Adipocyte (in vitro differentiated cells): ENCODE results near the gene ACR.

Experiments
- DNase-seq: peaks from one replicate; pipeline ENCODE4 v3.0.0-alpha.2; 2015; ENCODE audit warnings: low read depth
- H3K27me3 ChIP-seq: replicated peaks from 2 replicates; pipeline ENCODE4 v1.7.0; 2013; ENCODE audit warnings: mild to moderate bottlenecking, low read length, moderate library complexity; ENCODE audit not compliant: control insufficient read depth, insufficient read depth
- H3K36me3 ChIP-seq: 2 replicates; pipeline ENCODE4 v1.7.0; 2013; ENCODE audit warnings: low read length, mild to moderate bottlenecking, moderate library complexity; ENCODE audit not compliant: control insufficient read depth, insufficient read depth, severe bottlenecking
- H3K4me1 ChIP-seq: 2 replicates; pipeline ENCODE4 v1.7.0; 2013; ENCODE audit warnings: mild to moderate bottlenecking, low read length, moderate library complexity; ENCODE audit not compliant: control insufficient read depth, insufficient read depth
- H3K4me3 ChIP-seq: 2 replicates; pipeline ENCODE4 v1.7.0; 2013; ENCODE audit warnings: mild to moderate bottlenecking, low read length, moderate library complexity
- H3K9ac ChIP-seq: 2 replicates; pipeline ENCODE4 v1.7.0; 2013; ENCODE audit warnings: mild to moderate bottlenecking, low read length, moderate library complexity
- H3K9me3 ChIP-seq: 2 replicates; pipeline ENCODE4 v1.7.0; 2013; ENCODE audit warnings: mild to moderate bottlenecking, low read length, moderate library complexity; ENCODE audit not compliant: control insufficient read depth

Gene ACR

DNA sequence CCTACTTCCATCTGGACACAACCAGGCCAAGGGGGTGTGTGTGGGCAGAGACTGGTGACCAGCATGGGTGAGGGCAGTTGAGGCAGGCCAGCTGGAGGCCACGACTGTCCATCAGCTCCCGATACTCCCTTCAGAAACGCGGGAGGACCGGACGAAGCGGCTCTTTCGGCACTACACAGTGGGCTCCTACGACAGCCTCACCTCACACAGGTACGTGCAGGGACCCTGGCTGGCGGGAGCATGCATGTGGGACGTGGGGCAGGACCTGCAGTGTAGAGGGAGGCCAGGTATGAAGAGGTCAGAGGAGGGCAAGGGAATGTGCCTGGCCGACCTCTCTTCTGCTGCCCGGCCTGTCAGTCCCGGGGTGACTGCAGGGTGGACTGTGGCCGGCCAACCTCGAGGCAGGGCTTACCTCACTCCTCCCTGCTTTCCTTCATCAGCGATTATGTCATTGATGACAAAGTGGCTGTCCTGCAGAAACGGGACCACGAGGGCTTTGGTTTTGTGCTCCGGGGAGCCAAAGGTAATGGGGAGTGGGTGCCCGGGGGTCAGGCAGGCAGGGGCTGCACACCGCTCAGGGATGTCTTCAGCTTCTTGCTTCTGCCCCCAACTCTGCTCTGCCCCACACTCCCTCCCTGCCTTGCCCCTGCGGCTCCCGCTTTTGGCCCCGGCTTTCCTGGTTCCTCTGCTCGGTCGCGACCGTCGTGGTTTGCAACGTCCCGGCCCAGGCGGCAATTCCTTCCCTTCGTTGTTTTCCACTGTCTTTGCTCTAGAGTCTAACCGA is 34.1 kb upstream of the ACR start:
- Histone ChIP-seq H3K9ac (no peak overlapping the region), H3K36me3 (no peaks in the 10 kb centered on the region), H3K27me3 (no peaks in the 10 kb centered on the region), H3K4me1 (peaks cover 6% of the 10 kb centered on the region), H3K9me3 (no peaks in the 10 kb centered on the region), H3K4me3 (no peak overlapping the region)
- no peak for DNase-seq

- Histone ChIP-seq H3K27me3 (no peaks in the 10 kb centered on the region), H3K9me3 (no peaks in the 10 kb centered on the region), H3K36me3 (no peaks in the 10 kb centered on the region), H3K9ac (no peak overlapping the region), H3K4me1 (peaks cover 4% of the 10 kb centered on the region), H3K4me3 (no peak overlapping the region)
- DNase-seq, result no peak
Measured at GRCh38 chr22:50704510-50705218, 33.3 kb upstream of the ACR start.

DNA sequence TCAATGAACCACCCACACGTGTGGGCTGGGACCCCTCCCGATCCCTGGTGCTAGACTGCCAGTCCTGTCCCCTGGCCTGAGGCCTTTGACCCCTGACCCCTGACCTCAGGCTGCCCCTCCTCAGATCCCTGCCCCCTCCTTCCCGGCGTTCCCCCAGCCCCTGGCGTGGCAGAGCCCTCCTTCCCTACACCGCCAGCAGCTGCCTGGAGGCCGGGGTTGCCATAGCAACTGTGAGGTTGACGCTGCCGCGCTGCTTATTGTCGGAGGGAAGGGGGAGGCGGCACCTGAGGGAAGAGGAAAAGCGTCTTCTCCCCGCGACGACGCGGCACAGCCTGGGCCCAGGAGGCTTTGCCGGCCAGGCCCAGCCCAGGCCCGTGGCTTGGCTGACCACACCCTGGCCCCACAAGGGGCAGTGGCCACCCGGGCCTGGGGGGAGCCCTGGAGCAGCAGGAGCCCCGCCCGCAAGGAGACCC is 32.7 kb upstream of the ACR start:
- Histone ChIP-seq H3K9me3 (no peaks in the 10 kb centered on the region), H3K4me3 (no peak overlapping the region), H3K36me3 (no peaks in the 10 kb centered on the region), H3K9ac (no peak overlapping the region), H3K4me1 (no peaks in the 10 kb centered on the region), H3K27me3 (no peaks in the 10 kb centered on the region)
- DNase-seq, result no peak

DNA sequence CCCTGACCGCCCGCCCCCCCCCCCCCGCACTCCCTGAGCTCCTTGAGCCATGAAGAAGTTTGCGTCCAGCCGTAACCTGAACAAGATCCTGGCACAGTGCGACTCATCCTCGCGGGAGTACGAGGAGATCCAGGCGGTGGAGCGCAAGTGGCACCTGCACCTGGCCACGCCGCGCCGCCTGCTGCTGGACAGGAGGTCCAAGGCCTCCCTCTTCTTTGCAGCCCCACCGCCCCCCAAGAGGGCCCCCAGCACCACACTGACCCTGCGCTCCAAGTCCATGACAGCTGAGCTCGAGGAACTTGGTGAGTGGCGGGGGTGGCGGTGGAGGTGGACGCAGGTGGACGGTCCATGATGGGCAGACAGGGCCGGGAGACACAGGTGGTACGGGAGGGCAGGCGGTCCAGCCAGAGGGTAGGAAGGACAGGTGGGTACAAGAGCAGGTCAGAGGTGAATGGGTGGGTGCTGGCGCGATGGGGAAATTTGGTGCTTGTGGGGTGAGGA is 32.1 kb upstream of the ACR start:
- Histone ChIP-seq H3K9ac (no peak overlapping the region), H3K4me3 (no peak overlapping the region), H3K4me1 (no peaks in the 10 kb centered on the region), H3K36me3 (no peaks in the 10 kb centered on the region), H3K9me3 (no peaks in the 10 kb centered on the region), H3K27me3 (no peaks in the 10 kb centered on the region)
- DNase-seq, result no peak

DNA sequence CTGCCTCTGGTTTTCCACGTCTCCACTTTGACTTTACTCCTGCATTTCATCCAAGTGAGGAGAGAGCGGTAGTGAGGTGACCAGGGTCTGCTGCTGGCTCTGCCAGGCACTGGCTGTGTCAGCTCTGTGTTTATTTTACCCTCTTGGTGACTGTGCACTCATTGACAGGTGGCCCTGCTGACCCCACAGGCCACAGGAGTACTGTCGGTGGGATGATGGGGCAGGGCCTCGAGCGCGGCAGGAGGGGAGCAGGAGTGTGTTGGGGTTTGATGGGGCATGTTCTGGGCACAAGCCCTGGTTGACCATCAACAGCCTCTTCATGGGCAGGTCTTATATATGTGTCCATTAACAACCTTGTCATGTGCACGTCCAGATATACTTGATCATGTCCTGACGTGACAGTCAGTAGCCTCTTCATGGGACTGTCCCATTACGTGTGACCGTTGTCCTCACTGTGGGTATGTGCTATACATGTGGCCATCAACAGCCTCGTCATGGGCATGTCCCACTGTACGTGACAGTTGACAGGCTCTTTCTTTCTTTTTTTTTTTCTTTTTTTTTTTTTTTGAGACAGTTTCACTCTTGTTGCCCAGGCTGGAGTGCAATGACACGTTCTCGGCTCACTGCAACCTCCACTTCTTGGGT is 31.4 kb upstream of the ACR start:
- H3K4me1 ChIP-seq, result no peaks in the 10 kb centered on the region
- H3K27me3 ChIP-seq, result no peaks in the 10 kb centered on the region
- no peaks in the 10 kb centered on the region for H3K36me3 ChIP-seq
- H3K9me3 ChIP-seq, result no peaks in the 10 kb centered on the region
- no peak overlapping the region for H3K4me3 ChIP-seq
- H3K9ac ChIP-seq, result no peak overlapping the region
- no peak for DNase-seq

DNA sequence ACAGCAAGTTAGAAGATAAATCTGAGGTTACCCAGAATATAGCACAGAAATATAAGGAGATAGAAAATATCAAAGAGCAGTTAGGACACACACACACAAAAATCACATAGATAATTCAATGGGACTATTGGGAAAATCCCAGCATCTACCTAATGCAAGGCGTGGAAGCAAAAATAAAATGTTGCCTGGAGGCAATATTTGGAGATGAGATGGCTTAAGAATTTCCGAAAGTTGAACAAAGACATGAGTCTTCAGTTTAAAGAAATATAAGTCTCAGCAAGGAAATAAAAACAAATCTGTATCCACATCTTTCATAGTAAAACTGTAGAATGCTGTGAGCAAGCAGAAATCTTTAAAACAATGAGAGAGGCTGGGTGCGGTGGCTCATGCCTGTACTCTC is 29.5 kb upstream of the ACR start:
- Histone ChIP-seq H3K9ac (no peak overlapping the region), H3K27me3 (no peaks in the 10 kb centered on the region), H3K4me3 (no peak overlapping the region), H3K9me3 (no peaks in the 10 kb centered on the region), H3K4me1 (no peaks in the 10 kb centered on the region), H3K36me3 (no peaks in the 10 kb centered on the region)
- DNase-seq, result no peak

DNA sequence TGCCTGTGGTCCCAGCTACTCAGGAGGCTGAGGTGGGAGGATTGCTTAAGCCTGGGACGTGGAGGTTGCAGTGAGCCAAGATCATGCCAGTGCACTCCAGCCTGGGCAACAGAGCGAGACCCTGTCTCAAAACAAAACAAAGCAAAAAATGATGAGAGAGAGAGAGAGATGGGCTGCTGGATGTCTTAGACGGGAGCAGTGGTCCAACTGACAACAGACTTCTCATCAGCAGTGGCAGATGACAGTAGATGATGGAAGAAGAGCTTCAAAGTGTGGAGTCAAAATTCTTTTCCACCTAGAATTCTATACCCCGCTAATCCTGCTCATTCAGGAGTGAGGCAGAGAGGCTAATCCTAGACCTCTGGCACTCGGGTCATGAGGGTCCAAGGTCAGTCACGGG is 29.0 kb upstream of the ACR start:
- no peaks in the 10 kb centered on the region for H3K27me3 ChIP-seq
- no peak overlapping the region for H3K9ac ChIP-seq
- H3K4me3 ChIP-seq, result no peak overlapping the region
- no peaks in the 10 kb centered on the region for H3K9me3 ChIP-seq
- H3K36me3 ChIP-seq, result no peaks in the 10 kb centered on the region
- no peaks in the 10 kb centered on the region for H3K4me1 ChIP-seq
- no peak for DNase-seq

DNA sequence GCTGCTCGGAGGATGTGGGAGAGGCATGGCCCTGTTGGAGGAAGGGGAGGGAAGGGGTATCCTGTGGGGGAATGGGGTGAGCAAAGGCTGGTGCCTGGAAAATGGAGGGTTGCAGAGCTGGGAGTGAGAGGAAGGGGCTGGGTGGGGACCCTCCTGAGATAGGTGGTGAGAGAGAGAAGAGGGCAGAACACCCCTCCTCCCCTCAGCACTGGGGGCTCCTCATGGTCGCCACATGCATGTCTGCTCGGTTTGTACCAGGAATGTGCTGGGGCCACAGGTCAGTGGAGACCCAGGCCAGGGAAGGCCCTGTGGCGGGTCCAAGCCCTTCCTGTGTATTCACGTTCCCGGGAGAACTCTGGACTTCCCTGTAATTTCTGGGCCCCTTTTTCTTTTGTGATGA is 27.8 kb upstream of the ACR start:
- no peak for DNase-seq
- Histone ChIP-seq H3K9ac (no peak overlapping the region), H3K4me1 (no peaks in the 10 kb centered on the region), H3K4me3 (no peak overlapping the region), H3K9me3 (no peaks in the 10 kb centered on the region), H3K27me3 (peaks cover 3% of the 10 kb centered on the region), H3K36me3 (no peaks in the 10 kb centered on the region)

DNA sequence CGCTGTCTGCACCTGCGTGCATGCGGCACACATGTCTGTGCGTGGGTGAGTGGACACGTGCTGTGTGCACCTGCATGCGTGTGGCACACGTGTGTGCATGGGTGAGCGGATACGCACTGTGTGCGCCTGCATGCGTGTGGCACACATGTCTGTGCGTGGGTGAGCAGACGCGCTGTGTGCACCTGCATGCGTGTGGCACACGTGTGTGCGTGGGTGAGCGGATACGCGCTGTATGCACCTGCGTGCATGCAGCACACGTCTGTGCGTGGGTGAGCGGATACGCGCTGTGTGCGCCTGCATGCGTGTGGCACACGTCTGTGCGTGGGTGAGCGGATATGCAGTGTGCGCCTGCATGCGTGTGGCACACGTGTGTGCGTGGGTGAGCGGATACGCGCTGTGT is 27.1 kb upstream of the ACR start:
- Histone ChIP-seq H3K36me3 (no peaks in the 10 kb centered on the region), H3K9ac (no peak overlapping the region), H3K4me1 (no peaks in the 10 kb centered on the region), H3K27me3 (peaks cover 3% of the 10 kb centered on the region), H3K9me3 (no peaks in the 10 kb centered on the region), H3K4me3 (no peak overlapping the region)
- no peak for DNase-seq

- DNase-seq, result no peak
- Histone ChIP-seq H3K4me3 (no peak overlapping the region), H3K36me3 (no peaks in the 10 kb centered on the region), H3K9me3 (no peaks in the 10 kb centered on the region), H3K27me3 (peaks cover 3% of the 10 kb centered on the region), H3K9ac (no peak overlapping the region), H3K4me1 (no peaks in the 10 kb centered on the region)
Measured at GRCh38 chr22:50711446-50712340, 26.3 kb upstream of the ACR start.
